HG03520 (cell line): Measurements from ENCODE around the gene CASP12.

Experiments used
- ATAC-seq: cut with Tn5 transposase; IDR thresholded peaks from one replicate; pipeline ENCODE4 v1.9.1; 2021; ENCODE audit warnings: mild to moderate bottlenecking, moderate library complexity; ENCODE audit not compliant: unreplicated experiment

CASP12 gene

DNA sequence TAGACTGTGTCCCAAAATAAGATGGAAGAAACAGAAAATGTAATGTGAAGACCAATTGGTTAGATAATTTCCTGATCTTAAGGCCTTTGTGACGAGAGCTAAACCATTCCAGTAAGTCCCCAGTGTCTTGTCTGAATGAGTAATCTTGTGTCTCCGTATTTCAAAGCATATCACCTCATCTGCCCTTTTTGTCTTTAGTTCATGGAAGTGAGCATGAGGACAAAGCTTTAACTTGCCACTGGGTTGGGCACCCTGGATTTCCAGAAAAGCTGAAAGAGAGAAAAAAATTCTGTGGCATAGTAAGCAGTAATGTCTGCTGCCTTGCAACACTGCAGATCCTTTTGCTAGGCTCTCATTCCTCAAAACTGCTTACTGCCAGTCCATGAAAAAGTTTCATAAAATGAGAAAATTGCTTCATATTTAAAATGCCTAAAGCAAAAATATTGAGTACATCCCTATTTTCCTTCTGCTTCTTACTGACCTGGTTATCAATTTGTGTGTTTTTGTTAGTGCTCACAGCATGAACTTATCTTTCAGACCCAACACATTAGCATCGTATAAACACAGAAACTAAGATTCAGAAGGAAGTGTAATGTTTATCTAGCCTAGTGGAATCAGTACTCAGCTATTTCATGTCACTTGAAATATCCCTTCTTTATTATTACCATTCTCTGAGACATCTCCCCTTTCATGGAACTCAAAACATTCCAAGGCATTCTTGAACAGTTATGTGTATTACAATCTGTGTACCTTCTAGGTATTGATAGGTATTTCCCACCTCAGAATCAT is 5.3 kb downstream of the CASP12 start:
- ATAC-seq = no peak

GRCh38 chr11:104891135-104891534 is 7.1 kb downstream of the CASP12 start:
- no peak for ATAC-seq

DNA sequence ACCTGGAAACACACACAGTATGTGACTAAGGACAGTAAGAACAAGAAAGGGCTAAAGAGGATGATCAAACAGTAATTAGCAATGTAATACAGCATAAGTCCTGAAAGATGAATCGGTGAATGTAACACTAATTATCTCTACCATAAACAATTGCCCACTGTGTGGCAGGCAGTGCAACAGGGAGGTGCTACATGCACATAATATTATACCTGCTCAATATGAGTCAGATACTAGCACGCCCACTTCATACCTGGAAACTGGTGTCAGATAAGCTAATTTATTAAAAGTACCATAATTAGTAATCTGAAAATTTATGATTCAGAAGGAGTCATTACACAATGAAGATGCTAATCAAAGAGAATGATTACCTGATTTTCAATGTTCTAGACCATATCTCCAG is 14.9 kb downstream of the CASP12 start:
- no peak for ATAC-seq

GRCh38 chr11:104881117-104881794 is 17.0 kb downstream of the CASP12 start:
- peak; percentile 63 for ATAC-seq

GRCh38 chr11:104879514-104880190 is 18.6 kb downstream of the CASP12 start:
- no peak for ATAC-seq

GRCh38 chr11:104876861-104877431 is 21.3 kb downstream of the CASP12 start:
- ATAC-seq = peak; percentile 54

- no peak for ATAC-seq
Measured at GRCh38 chr11:104876324-104876723, 21.9 kb downstream of the CASP12 start.

GRCh38 chr11:104873252-104873651 is 25.0 kb downstream of the CASP12 start:
- ATAC-seq = peak; percentile 37

DNA sequence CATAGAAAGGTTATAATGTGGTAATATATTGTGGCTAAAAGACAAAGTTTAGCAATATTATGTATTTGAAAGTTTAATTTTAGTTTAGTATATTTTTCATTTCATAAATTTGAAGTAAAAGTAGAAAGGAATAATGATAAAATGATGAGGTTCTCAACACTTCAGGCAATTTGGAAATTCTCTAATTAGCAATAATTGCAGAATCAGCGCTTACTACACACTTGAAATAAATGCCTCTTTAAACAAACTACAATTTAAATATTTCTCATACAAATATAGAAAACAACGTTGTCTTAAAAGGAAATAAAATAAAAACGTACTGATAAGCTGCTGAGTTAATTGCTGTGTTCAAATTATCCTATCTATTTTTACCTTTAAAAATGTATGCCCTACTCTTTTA is 25.9 kb downstream of the CASP12 start:
- ATAC-seq = no peak

- no peak for ATAC-seq
Measured at GRCh38 chr11:104870910-104871309, 27.4 kb downstream of the CASP12 start.

DNA sequence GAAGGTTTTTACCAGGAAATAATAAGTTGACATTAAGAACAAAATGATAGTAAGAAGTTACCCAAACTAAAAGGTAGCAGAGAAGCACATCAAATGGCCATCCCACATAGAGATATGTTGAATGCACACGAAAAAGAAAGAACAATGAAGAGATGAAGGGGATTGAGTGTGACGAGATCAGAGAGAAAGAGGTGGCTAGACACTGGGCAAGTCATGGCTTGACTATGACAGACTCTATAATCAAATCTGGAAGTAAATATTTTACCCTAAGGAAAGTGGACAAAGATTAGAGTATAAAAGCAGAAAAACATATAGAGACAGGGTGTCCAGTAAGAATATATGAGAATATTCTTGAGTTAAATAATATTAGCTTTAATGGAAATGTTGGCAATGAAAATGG is 31.4 kb downstream of the CASP12 start:
- ATAC-seq = no peak

- ATAC-seq = peak; percentile 55
Measured at GRCh38 chr11:104858882-104859775, 39.1 kb downstream of the CASP12 start.

GRCh38 chr11:104856607-104857006 is 41.7 kb downstream of the CASP12 start:
- ATAC-seq = no peak

DNA sequence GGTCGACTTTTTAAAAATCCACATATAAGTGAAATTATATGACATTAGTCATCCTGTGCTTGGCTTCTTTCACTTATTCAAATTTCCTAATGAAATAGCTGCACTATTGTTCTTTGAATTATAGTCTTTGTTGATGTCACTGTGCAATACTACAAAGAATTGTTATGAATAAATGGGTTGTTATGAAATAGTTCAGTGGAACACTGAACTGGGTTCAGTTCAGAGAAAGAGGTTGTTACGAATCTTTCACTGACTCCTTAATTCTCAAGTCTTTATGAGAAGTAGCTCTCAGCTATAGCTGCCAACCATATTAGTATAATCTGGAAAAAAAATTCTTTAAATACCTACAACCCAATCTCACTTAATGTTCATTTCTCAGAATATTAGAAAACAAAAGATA is 42.3 kb downstream of the CASP12 start:
- ATAC-seq = no peak

DNA sequence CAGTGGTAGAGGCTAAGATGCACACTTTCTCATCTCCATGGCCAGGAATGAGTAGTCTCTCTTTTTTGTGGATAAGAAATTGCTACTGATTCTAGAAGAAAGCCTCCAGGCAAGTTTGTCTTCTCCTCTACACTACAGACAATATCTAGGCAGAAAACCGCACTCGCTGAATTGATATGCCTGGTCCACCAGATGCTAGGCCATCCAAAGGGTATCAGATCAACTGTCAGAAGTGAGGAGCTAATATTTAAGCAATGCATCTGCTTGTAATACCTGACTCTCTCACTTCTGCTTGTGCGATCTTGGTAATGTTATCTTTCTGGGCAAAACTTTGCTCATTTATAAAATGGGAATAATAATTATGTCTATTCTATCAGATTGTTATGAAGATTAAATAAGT is 45.0 kb downstream of the CASP12 start:
- no peak for ATAC-seq

GRCh38 chr11:104852811-104853210 is 45.4 kb downstream of the CASP12 start:
- no peak for ATAC-seq

- no peak for ATAC-seq
Measured at GRCh38 chr11:104846216-104846615, 52.0 kb downstream of the CASP12 start.

DNA sequence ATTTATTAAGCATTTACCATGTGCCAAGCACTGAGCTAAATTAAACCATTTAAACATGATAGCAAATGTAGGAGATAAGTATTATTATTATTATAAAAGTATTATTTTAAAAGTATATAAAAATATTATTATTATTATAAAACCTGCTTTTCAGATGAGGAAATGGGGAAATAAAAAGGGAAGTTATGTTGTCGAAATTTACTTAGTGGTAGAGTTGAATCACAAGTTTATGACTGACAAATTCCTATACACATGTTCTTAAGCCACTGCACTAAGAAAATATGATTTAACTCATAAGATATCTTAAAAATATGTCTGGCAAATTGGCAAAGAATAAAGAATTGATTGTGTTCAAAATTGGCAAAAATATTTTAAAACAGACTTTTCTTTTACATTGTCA is 53.8 kb downstream of the CASP12 start:
- ATAC-seq = no peak

DNA sequence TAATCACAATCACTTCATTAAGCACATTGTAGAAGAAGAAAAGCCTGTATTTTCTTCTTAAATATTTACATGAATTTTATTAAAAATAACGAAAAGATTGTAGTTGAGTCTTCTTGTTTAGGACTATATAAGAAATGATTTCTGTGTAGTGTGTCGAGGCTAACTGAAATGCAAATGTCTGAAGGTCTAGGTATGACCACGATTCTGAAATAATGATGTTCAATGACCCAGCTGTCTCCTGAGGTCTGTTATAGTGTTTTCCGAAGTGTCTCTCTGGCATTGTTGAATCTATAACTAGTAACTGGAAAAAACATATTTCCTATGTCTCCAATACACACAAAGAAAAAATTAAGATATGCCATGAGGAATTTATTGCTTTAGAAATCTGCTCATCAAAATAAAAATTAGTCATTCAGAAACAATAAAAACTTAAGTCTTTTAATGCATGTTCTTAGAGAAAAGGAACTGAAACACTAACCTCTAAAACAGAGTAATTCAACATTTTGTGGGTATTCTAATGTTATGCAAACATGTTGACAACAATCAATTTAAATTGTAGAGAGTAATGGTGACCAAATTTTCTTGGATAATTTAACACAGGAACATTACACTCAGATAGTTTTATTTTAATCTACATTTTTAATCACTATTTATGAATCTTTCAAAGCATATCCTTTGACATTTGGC is 55.0 kb downstream of the CASP12 start:
- ATAC-seq = no peak

- ATAC-seq = no peak
Measured at GRCh38 chr11:104841973-104842525, 56.2 kb downstream of the CASP12 start.
